Neuronal stem cell (in vitro differentiated cells): Measurements from ENCODE around the gene PPIC.

Experiments
- DNase-seq: peaks from one replicate; pipeline ENCODE4 v3.0.0-alpha.2; 2013; ENCODE audit warnings: low spot score
- H2AFZ ChIP-seq: one replicate; pipeline ENCODE4 v1.6.1; 2013; ENCODE audit warnings: mild to moderate bottlenecking, low read length, inconsistent platforms
- H2AK5ac ChIP-seq: 2 replicates; pipeline ENCODE4 v1.6.1; 2013; ENCODE audit warnings: low read depth, mild to moderate bottlenecking, inconsistent platforms, low read length, moderate library complexity, mixed read lengths
- H2BK120ac ChIP-seq: 2 replicates; pipeline ENCODE4 v1.6.1; 2013; ENCODE audit warnings: low read depth, mild to moderate bottlenecking, inconsistent platforms, low read length, moderate library complexity, mixed read lengths
- H2BK12ac ChIP-seq: one replicate; pipeline ENCODE4 v1.6.1; 2013; ENCODE audit warnings: low read length, inconsistent platforms
- H2BK15ac ChIP-seq: 2 replicates; pipeline ENCODE4 v1.6.1; 2013; ENCODE audit warnings: mild to moderate bottlenecking, low read length, inconsistent platforms, mixed read lengths
- H2BK5ac ChIP-seq: one replicate; pipeline ENCODE4 v1.6.1; 2013; ENCODE audit warnings: inconsistent platforms, mild to moderate bottlenecking, low read length, moderate library complexity
- H3K14ac ChIP-seq: one replicate; pipeline ENCODE4 v1.6.1; 2013; ENCODE audit warnings: low read length, inconsistent platforms
- H3K18ac ChIP-seq: 2 replicates; pipeline ENCODE4 v1.6.1; 2013; ENCODE audit warnings: low read length, inconsistent platforms
- H3K23ac ChIP-seq: 2 replicates; pipeline ENCODE4 v1.6.1; 2013; ENCODE audit warnings: low read depth, mild to moderate bottlenecking, mixed read lengths, low read length, inconsistent platforms; ENCODE audit not compliant: poor library complexity
- H3K27ac ChIP-seq: replicated peaks from 3 replicates; pipeline ENCODE4 v1.5.1; 2013; ENCODE audit warnings: low read length, inconsistent platforms
- H3K27me3 ChIP-seq, 3 experiments: 2 replicates each; pipeline ENCODE4 v1.6.1; 2013; ENCODE audit warnings: low read length in 3 of 3, mild to moderate bottlenecking in 2 of 3, inconsistent platforms in 1 of 3, low read depth in 1 of 3, mixed read lengths in 1 of 3, moderate library complexity in 1 of 3; ENCODE audit not compliant: control insufficient read depth in 3 of 3, insufficient read depth in 3 of 3
- H3K36me3 ChIP-seq, 2 donors: replicated peaks in 1 of 2; 2 replicates each; pipeline ENCODE4 v1.6.1; 2013; ENCODE audit warnings: low read length in 2 of 2; ENCODE audit not compliant: control insufficient read depth in 2 of 2, insufficient read depth in 2 of 2
- H3K4ac ChIP-seq: 2 replicates; pipeline ENCODE4 v1.6.1; 2013; ENCODE audit warnings: inconsistent platforms, mild to moderate bottlenecking, low read length, moderate library complexity
- H3K4me1 ChIP-seq, 2 donors: 1 replicate in 1 of 2; 2 replicates in 1 of 2; pipeline ENCODE4 v1.6.1; 2013; ENCODE audit warnings: low read length in 2 of 2, low read depth in 1 of 2; ENCODE audit not compliant: control insufficient read depth in 2 of 2, insufficient read depth in 1 of 2
- H3K4me2 ChIP-seq: one replicate; pipeline ENCODE4 v1.6.1; 2013; ENCODE audit warnings: mild to moderate bottlenecking, low read length, inconsistent platforms; ENCODE audit not compliant: insufficient read depth, poor library complexity, severe bottlenecking
- H3K4me3 ChIP-seq, 2 donors: 2 replicates each; pipeline ENCODE4 v1.5.1; 2013; ENCODE audit warnings: low read length in 2 of 2, mild to moderate bottlenecking in 2 of 2, inconsistent platforms in 1 of 2, moderate library complexity in 1 of 2
- H3K79me1 ChIP-seq: one replicate; pipeline ENCODE4 v1.6.1; 2013; ENCODE audit warnings: low read depth, mild to moderate bottlenecking, inconsistent platforms, low read length, moderate library complexity
- H3K9ac ChIP-seq: one replicate; pipeline ENCODE4 v1.6.1; 2013; ENCODE audit warnings: mild to moderate bottlenecking, low read depth, low read length, inconsistent platforms; ENCODE audit not compliant: poor library complexity
- H3K9me3 ChIP-seq, 2 donors: replicated peaks in 1 of 2; 2 replicates each; pipeline versions ENCODE3 to v1.6.1; 2013; ENCODE audit warnings: low read length in 2 of 2, mild to moderate bottlenecking in 2 of 2, inconsistent platforms in 1 of 2, low read depth in 1 of 2, mixed read lengths in 1 of 2, moderate library complexity in 1 of 2; ENCODE audit not compliant: control insufficient read depth in 2 of 2, insufficient read depth in 1 of 2
- H4K8ac ChIP-seq: one replicate; pipeline ENCODE4 v1.6.1; 2013; ENCODE audit warnings: low read depth, mild to moderate bottlenecking, inconsistent platforms, low read length, moderate library complexity
- H4K91ac ChIP-seq: one replicate; pipeline ENCODE4 v1.6.1; 2013; ENCODE audit warnings: low read length, low read depth, mild to moderate bottlenecking, inconsistent platforms; ENCODE audit not compliant: poor library complexity
- WGBS, 2 donors: extraction: QIAGEN DNeasy Blood & Tissue Kit; methylation state at CpG; one replicate each; pipeline ENCODE4 v1.1.7; 2013; ENCODE audit warnings: missing lambda C conversion rate in 2 of 2, mixed read lengths in 1 of 2; ENCODE audit not compliant: insufficient read length in 2 of 2, insufficient replicate concordance in 1 of 2; ENCODE audit errors: extremely low coverage in 2 of 2; 5-methylcytosine and 5-hydroxymethylcytosine counted together

PPIC gene

GRCh38 chr5:123001808-123002207, 34.7 kb downstream of the PPIC start:
- Histone ChIP-seq H3K14ac (no peak overlapping the region), H2AK5ac (no peak overlapping the region), H3K27ac (no peak overlapping the region), H3K9me3 (no peaks in the 10 kb centered on the region), H3K4me1 (peaks cover 0 to 5% of the 10 kb centered on the region in 2 donors), H3K18ac (no peak overlapping the region), H4K91ac (no peak overlapping the region), H3K23ac (no peak overlapping the region), H2AFZ (no peak overlapping the region), H3K36me3 (no peaks in the 10 kb centered on the region), H3K4me3 (no peak overlapping the region), H3K4ac (no peak overlapping the region), H2BK120ac (no peak overlapping the region), H4K8ac (no peak overlapping the region), H3K79me1 (no peaks in the 10 kb centered on the region), H3K9ac (no peak overlapping the region), H2BK15ac (no peak overlapping the region), H2BK12ac (no peak overlapping the region), H2BK5ac (no peak overlapping the region), H3K4me2 (no peak overlapping the region), H3K27me3 (no peaks in the 10 kb centered on the region)
- no peak for DNase-seq
- no CpG with 5 or more reads among the region's 7 CpGs for WGBS, 2 donors

GRCh38 chr5:123000731-123001130, 35.8 kb downstream of the PPIC start:
- H2BK5ac ChIP-seq, result no peak overlapping the region
- H2BK12ac ChIP-seq, result no peak overlapping the region
- H4K91ac ChIP-seq, result no peak overlapping the region
- H3K27me3 ChIP-seq, result no peaks in the 10 kb centered on the region
- H3K14ac ChIP-seq, result no peak overlapping the region
- no peaks in the 10 kb centered on the region for H3K79me1 ChIP-seq
- DNase-seq, result no peak
- WGBS, 2 donors, result no CpG with 5 or more reads among the region's 1 CpG
- H2BK15ac ChIP-seq, result no peak overlapping the region
- H3K4ac ChIP-seq, result no peak overlapping the region
- no peak overlapping the region for H3K23ac ChIP-seq
- H2AK5ac ChIP-seq, result no peak overlapping the region
- H3K18ac ChIP-seq, result no peak overlapping the region
- no peak overlapping the region for H3K4me3 ChIP-seq
- H3K4me2 ChIP-seq, result no peak overlapping the region
- H3K36me3 ChIP-seq, result no peaks in the 10 kb centered on the region
- no peak overlapping the region for H4K8ac ChIP-seq
- no peak overlapping the region for H3K9ac ChIP-seq
- no peak overlapping the region for H3K27ac ChIP-seq
- no peaks in the 10 kb centered on the region for H3K9me3 ChIP-seq
- no peak overlapping the region for H2BK120ac ChIP-seq
- H3K4me1 ChIP-seq, result peaks cover 0 to 5% of the 10 kb centered on the region in 2 donors
- H2AFZ ChIP-seq, result no peak overlapping the region

GRCh38 chr5:122999947-123000563, 36.5 kb downstream of the PPIC start:
- DNase-seq, result peak; percentile 33
- Histone ChIP-seq H2BK12ac (no peak overlapping the region), H2BK5ac (no peak overlapping the region), H3K4me3 (no peak overlapping the region), H3K4me1 (peaks cover 0 to 5% of the 10 kb centered on the region in 2 donors), H3K27ac (no peak overlapping the region), H3K9me3 (no peaks in the 10 kb centered on the region), H3K9ac (no peak overlapping the region), H3K4me2 (no peak overlapping the region), H3K36me3 (no peaks in the 10 kb centered on the region), H3K4ac (no peak overlapping the region), H3K14ac (no peak overlapping the region), H4K8ac (no peak overlapping the region), H2AFZ (no peak overlapping the region), H2AK5ac (no peak overlapping the region), H3K27me3 (no peaks in the 10 kb centered on the region), H3K18ac (no peak overlapping the region), H3K23ac (no peak overlapping the region), H2BK120ac (no peak overlapping the region), H2BK15ac (no peak overlapping the region), H4K91ac (no peak overlapping the region), H3K79me1 (no peaks in the 10 kb centered on the region)
- no CpG with 5 or more reads among the region's 10 CpGs for WGBS, 2 donors

- Histone ChIP-seq H2BK15ac (no peak overlapping the region), H2BK12ac (no peak overlapping the region), H3K18ac (no peak overlapping the region), H2AK5ac (no peak overlapping the region), H3K36me3 (no peaks in the 10 kb centered on the region), H3K27ac (no peak overlapping the region), H3K4me3 (no peak overlapping the region), H3K14ac (no peak overlapping the region), H3K79me1 (no peaks in the 10 kb centered on the region), H3K23ac (no peak overlapping the region), H4K8ac (no peak overlapping the region), H3K9ac (no peak overlapping the region), H2AFZ (no peak overlapping the region), H2BK5ac (no peak overlapping the region), H3K4me1 (peaks cover 0 to 5% of the 10 kb centered on the region in 2 donors), H3K9me3 (no peaks in the 10 kb centered on the region), H3K4me2 (no peak overlapping the region), H3K4ac (no peak overlapping the region), H3K27me3 (no peaks in the 10 kb centered on the region), H4K91ac (no peak overlapping the region), H2BK120ac (no peak overlapping the region)
- no peak for DNase-seq
- WGBS, 2 donors, result no CpG with 5 or more reads among the region's 7 CpGs
These were observed 39.2 kb downstream of the PPIC start for GRCh38 chr5:122997294-122997693.
